NCI-H2171 (cell line): ENCODE results near the gene RYR1.
A peak's percentile ranks its signal among the peaks of the same experiment; 100 is the strongest.
"Not testable (repeated sequence)": the region's sequence is repeated elsewhere in the genome, so short reads cannot be mapped to it uniquely, and the experiment has no call there.

Experiments used
- DNase-seq: peaks from one replicate; lab custom pipeline; 2025; lab: John Stamatoyannopoulos, UW

RYR1 gene

GRCh38 chr19:38538793-38539528 is 105.5 kb downstream of the RYR1 start:
- no peak for DNase-seq

- no peak for DNase-seq
Measured at GRCh38 chr19:38539751-38540150, 106.3 kb downstream of the RYR1 start.

- DNase-seq: no peak
Measured at GRCh38 chr19:38542040-38542439, 108.5 kb downstream of the RYR1 start.

- DNase-seq: no peak
Measured at GRCh38 chr19:38543286-38543806, 109.9 kb downstream of the RYR1 start.

GRCh38 chr19:38543807-38544568 is 110.5 kb downstream of the RYR1 start:
- DNase-seq: no peak

- peak; percentile 41 for DNase-seq
Measured at GRCh38 chr19:38544569-38545315, 111.3 kb downstream of the RYR1 start.

GRCh38 chr19:38545596-38545995 is 112.1 kb downstream of the RYR1 start:
- no peak for DNase-seq

GRCh38 chr19:38547421-38547820 is 113.9 kb downstream of the RYR1 start:
- no peak for DNase-seq

- no peak for DNase-seq
Measured at GRCh38 chr19:38549061-38549460, 115.6 kb downstream of the RYR1 start.

GRCh38 chr19:38549942-38550341 is 116.5 kb downstream of the RYR1 start:
- DNase-seq: no peak

GRCh38 chr19:38550376-38550775 is 116.9 kb downstream of the RYR1 start:
- DNase-seq: no peak

GRCh38 chr19:38551450-38551813 is 117.9 kb downstream of the RYR1 start:
- DNase-seq: no peak

GRCh38 chr19:38553239-38553638 is 119.7 kb downstream of the RYR1 start:
- DNase-seq: not testable (repeated sequence)

- no peak for DNase-seq
Measured at GRCh38 chr19:38554676-38555141, 121.2 kb downstream of the RYR1 start.

GRCh38 chr19:38555200-38555599 is 121.7 kb downstream of the RYR1 start:
- DNase-seq: no peak

GRCh38 chr19:38556521-38557174 is 123.2 kb downstream of the RYR1 start:
- DNase-seq: no peak

GRCh38 chr19:38557205-38557799 is 123.8 kb downstream of the RYR1 start:
- DNase-seq: no peak

- DNase-seq: not testable (repeated sequence)
Measured at GRCh38 chr19:38558933-38559332, 125.4 kb downstream of the RYR1 start.

GRCh38 chr19:38559428-38560401 is 126.2 kb downstream of the RYR1 start:
- no peak for DNase-seq

- DNase-seq: no peak
Measured at GRCh38 chr19:38561053-38561606, 127.6 kb downstream of the RYR1 start.
